Brain microvascular endothelial cell (primary cell): Measurements from ENCODE around the gene SPNS3.

Source experiments
- DNase-seq: peaks from one replicate; pipeline ENCODE4 v3.0.0-alpha.2; 2020
- H3K27ac ChIP-seq: fragments of 250-450 bp; sonication (Bioruptor Pico); 2 replicates; pipeline ENCODE4 v1.5.1; 2020; ENCODE audit warnings: mild to moderate bottlenecking, moderate library complexity
- H3K27me3 ChIP-seq: fragments of 250-450 bp; sonication (Bioruptor Pico); replicated peaks from 2 replicates; pipeline ENCODE4 v1.5.1; 2020; ENCODE audit warnings: mild to moderate bottlenecking
- H3K36me3 ChIP-seq: fragments of 250-450 bp; sonication (Bioruptor Pico); replicated peaks from 2 replicates; pipeline ENCODE4 v1.5.1; 2020; ENCODE audit warnings: mild to moderate bottlenecking
- H3K4me3 ChIP-seq: 2 replicates; pipeline ENCODE4 v1.5.1; 2011; ENCODE audit warnings: low read depth, mild to moderate bottlenecking, control low read depth, low read length, moderate library complexity
- in situ Hi-C: cut with HindIII; loops from 2 replicates; pipeline ENCODE4 v1.10.0; 2017; ENCODE audit warnings: low sequenced_read_pairs, low pct_ligation_motif_present
- TF ChIP-seq, protein P1 (sequence below): IDR thresholded peaks from 2 replicates; pipeline ENCODE4 v1.5.1; 2011; ENCODE audit warnings: low read depth, mild to moderate bottlenecking, moderate library complexity, low read length, control low read depth, inconsistent platforms; ENCODE audit errors: missing control alignments

SPNS3 gene

GRCh38 chr17:4519361-4519788 is 85.6 kb downstream of the SPNS3 start:
- no peaks in the 10 kb centered on the region for H3K36me3 ChIP-seq
- no peak for DNase-seq
- no peaks in the 10 kb centered on the region for H3K27me3 ChIP-seq
- H3K4me3 ChIP-seq: no peak overlapping the region
- TF ChIP-seq, protein P1, sequence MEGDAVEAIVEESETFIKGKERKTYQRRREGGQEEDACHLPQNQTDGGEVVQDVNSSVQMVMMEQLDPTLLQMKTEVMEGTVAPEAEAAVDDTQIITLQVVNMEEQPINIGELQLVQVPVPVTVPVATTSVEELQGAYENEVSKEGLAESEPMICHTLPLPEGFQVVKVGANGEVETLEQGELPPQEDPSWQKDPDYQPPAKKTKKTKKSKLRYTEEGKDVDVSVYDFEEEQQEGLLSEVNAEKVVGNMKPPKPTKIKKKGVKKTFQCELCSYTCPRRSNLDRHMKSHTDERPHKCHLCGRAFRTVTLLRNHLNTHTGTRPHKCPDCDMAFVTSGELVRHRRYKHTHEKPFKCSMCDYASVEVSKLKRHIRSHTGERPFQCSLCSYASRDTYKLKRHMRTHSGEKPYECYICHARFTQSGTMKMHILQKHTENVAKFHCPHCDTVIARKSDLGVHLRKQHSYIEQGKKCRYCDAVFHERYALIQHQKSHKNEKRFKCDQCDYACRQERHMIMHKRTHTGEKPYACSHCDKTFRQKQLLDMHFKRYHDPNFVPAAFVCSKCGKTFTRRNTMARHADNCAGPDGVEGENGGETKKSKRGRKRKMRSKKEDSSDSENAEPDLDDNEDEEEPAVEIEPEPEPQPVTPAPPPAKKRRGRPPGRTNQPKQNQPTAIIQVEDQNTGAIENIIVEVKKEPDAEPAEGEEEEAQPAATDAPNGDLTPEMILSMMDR: no peak
- in situ Hi-C loops: no loop called here
- no peak overlapping the region for H3K27ac ChIP-seq

- DNase-seq: no peak
- Histone ChIP-seq H3K27ac (no peak overlapping the region), H3K4me3 (no peak overlapping the region), H3K36me3 (no peaks in the 10 kb centered on the region), H3K27me3 (no peaks in the 10 kb centered on the region)
- TF ChIP-seq, protein P1: no peak
- in situ Hi-C loops: no loop called here
Measured at GRCh38 chr17:4520060-4520893, 86.5 kb downstream of the SPNS3 start.

- DNase-seq: no peak
Measured at GRCh38 chr17:4520894-4521600, 87.3 kb downstream of the SPNS3 start.

GRCh38 chr17:4522661-4523060 is 88.9 kb downstream of the SPNS3 start:
- Histone ChIP-seq H3K36me3 (no peaks in the 10 kb centered on the region), H3K27me3 (no peaks in the 10 kb centered on the region), H3K27ac (no peak overlapping the region), H3K4me3 (no peak overlapping the region)
- DNase-seq: no peak
- TF ChIP-seq, protein P1: no peak
- in situ Hi-C loops: no loop called here

More at GRCh38 chr17:4520894-4521600, 87.3 kb downstream of the SPNS3 start:
- Histone ChIP-seq H3K36me3 (no peaks in the 10 kb centered on the region), H3K4me3 (no peak overlapping the region), H3K27me3 (no peaks in the 10 kb centered on the region), H3K27ac (no peak overlapping the region)
- in situ Hi-C loops: no loop called here
- TF ChIP-seq, protein P1: no peak

DNA sequence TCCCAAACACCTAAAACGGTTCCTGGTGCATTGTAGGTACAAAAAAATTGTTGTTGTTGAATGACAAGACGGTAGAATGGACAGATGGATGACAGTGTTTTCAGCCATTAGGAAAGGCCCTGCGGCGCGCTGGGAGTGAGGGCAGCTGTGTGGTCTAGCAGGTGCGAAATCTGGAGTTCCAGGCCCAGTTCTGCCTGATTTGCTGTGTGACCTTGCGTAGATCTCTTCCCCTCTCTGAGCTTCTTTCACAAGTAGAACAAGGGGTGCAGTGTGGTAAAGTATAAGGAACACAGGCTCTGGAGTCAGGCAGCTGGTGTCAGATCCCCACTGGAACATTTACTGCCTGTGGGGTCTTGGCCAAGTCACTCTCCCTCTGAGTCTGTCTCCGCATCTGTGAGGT is 90.2 kb downstream of the SPNS3 start:
- DNase-seq: no peak
- H3K36me3 ChIP-seq: no peaks in the 10 kb centered on the region
- H3K4me3 ChIP-seq: no peak overlapping the region
- no peaks in the 10 kb centered on the region for H3K27me3 ChIP-seq
- in situ Hi-C loops: no loop called here
- TF ChIP-seq, protein P1: no peak
- H3K27ac ChIP-seq: no peak overlapping the region
